Measurements from ENCODE around the gene KIF13A.
A peak's percentile ranks its signal among the peaks of the same experiment; 100 is the strongest.
"Not testable (repeated sequence)": the region's sequence is repeated elsewhere in the genome, so short reads cannot be mapped to it uniquely, and the experiment has no call there.

The KIF13A gene

GRCh38 chr6:17930321-17930993 lies 57.0 kb downstream of the KIF13A start:
- H3K4me3 ChIP-seq (ENCODE audit: low read depth, low read length): 0 out of 2 replicates have a peak overlapping the region, but pooled peaks have one; percentile 19

GRCh38 chr6:17928514-17929430 lies 58.7 kb downstream of the KIF13A start:
- no peaks in the 10 kb centered on the region for H3K27me3 ChIP-seq (ENCODE audit: control insufficient read depth, insufficient read depth, low read length)
- H3K36me3 ChIP-seq (ENCODE audit: control insufficient read depth, insufficient read depth, low read length): no peaks in the 10 kb centered on the region
- peaks cover 46% of the 10 kb centered on the region for H3K4me1 ChIP-seq (ENCODE audit: control insufficient read depth, insufficient read depth, low read length)
- H3K27ac ChIP-seq (ENCODE audit: low read depth, low read length): no peak overlapping the region
- no peak overlapping the region for H3K9ac ChIP-seq (ENCODE audit: low read depth, low read length)
- no peaks in the 10 kb centered on the region for H3K9me3 ChIP-seq (ENCODE audit: control insufficient read depth, insufficient read depth, low read length)
- no peak overlapping the region for H3K4me3 ChIP-seq (ENCODE audit: low read depth, low read length)

More at GRCh38 chr6:17930321-17930993, 57.0 kb downstream of the KIF13A start:
- H3K27ac ChIP-seq (ENCODE audit: low read depth, low read length): peak overlapping the region; percentile 63
- no peaks in the 10 kb centered on the region for H3K27me3 ChIP-seq (ENCODE audit: control insufficient read depth, insufficient read depth, low read length)
- H3K9ac ChIP-seq (ENCODE audit: low read depth, low read length): no peak overlapping the region
- peaks cover 39% of the 10 kb centered on the region for H3K4me1 ChIP-seq (ENCODE audit: control insufficient read depth, insufficient read depth, low read length)
- no peaks in the 10 kb centered on the region for H3K36me3 ChIP-seq (ENCODE audit: control insufficient read depth, insufficient read depth, low read length)
- H3K9me3 ChIP-seq (ENCODE audit: control insufficient read depth, insufficient read depth, low read length): no peaks in the 10 kb centered on the region

GRCh38 chr6:17927705-17928104 lies 59.7 kb downstream of the KIF13A start:
- Histone ChIP-seq H3K9ac (ENCODE audit: low read depth, low read length) (no peak overlapping the region), H3K27ac (ENCODE audit: low read depth, low read length) (no peak overlapping the region), H3K36me3 (ENCODE audit: control insufficient read depth, insufficient read depth, low read length) (no peaks in the 10 kb centered on the region), H3K27me3 (ENCODE audit: control insufficient read depth, insufficient read depth, low read length) (no peaks in the 10 kb centered on the region), H3K9me3 (ENCODE audit: control insufficient read depth, insufficient read depth, low read length) (no peaks in the 10 kb centered on the region), H3K4me3 (ENCODE audit: low read depth, low read length) (no peak overlapping the region), H3K4me1 (ENCODE audit: control insufficient read depth, insufficient read depth, low read length) (peaks cover 52% of the 10 kb centered on the region)

- Histone ChIP-seq H3K9me3 (ENCODE audit: control insufficient read depth, insufficient read depth, low read length) (no peaks in the 10 kb centered on the region), H3K36me3 (ENCODE audit: control insufficient read depth, insufficient read depth, low read length) (no peaks in the 10 kb centered on the region), H3K4me3 (ENCODE audit: low read depth, low read length) (no peak overlapping the region), H3K27ac (ENCODE audit: low read depth, low read length) (no peak overlapping the region), H3K27me3 (ENCODE audit: control insufficient read depth, insufficient read depth, low read length) (no peaks in the 10 kb centered on the region), H3K9ac (ENCODE audit: low read depth, low read length) (no peak overlapping the region), H3K4me1 (ENCODE audit: control insufficient read depth, insufficient read depth, low read length) (peaks cover 28% of the 10 kb centered on the region)
Measured at GRCh38 chr6:17923401-17923863, 64.0 kb downstream of the KIF13A start.

- Histone ChIP-seq H3K36me3 (ENCODE audit: control insufficient read depth, insufficient read depth, low read length) (no peaks in the 10 kb centered on the region), H3K27ac (ENCODE audit: low read depth, low read length) (no peak overlapping the region), H3K9ac (ENCODE audit: low read depth, low read length) (no peak overlapping the region), H3K9me3 (ENCODE audit: control insufficient read depth, insufficient read depth, low read length) (no peaks in the 10 kb centered on the region), H3K4me1 (ENCODE audit: control insufficient read depth, insufficient read depth, low read length) (peaks cover 33% of the 10 kb centered on the region), H3K4me3 (ENCODE audit: low read depth, low read length) (no peak overlapping the region), H3K27me3 (ENCODE audit: control insufficient read depth, insufficient read depth, low read length) (no peaks in the 10 kb centered on the region)
Measured at GRCh38 chr6:17921454-17921853, 66.0 kb downstream of the KIF13A start.

GRCh38 chr6:17919496-17919895 lies 67.9 kb downstream of the KIF13A start:
- H3K27ac ChIP-seq (ENCODE audit: low read depth, low read length): no peak overlapping the region
- H3K9ac ChIP-seq (ENCODE audit: low read depth, low read length): no peak overlapping the region
- no peaks in the 10 kb centered on the region for H3K36me3 ChIP-seq (ENCODE audit: control insufficient read depth, insufficient read depth, low read length)
- H3K4me3 ChIP-seq (ENCODE audit: low read depth, low read length): no peak overlapping the region
- H3K9me3 ChIP-seq (ENCODE audit: control insufficient read depth, insufficient read depth, low read length): no peaks in the 10 kb centered on the region
- peaks cover 33% of the 10 kb centered on the region for H3K4me1 ChIP-seq (ENCODE audit: control insufficient read depth, insufficient read depth, low read length)
- H3K27me3 ChIP-seq (ENCODE audit: control insufficient read depth, insufficient read depth, low read length): no peaks in the 10 kb centered on the region

GRCh38 chr6:17917837-17918763 lies 69.3 kb downstream of the KIF13A start:
- H3K4me3 ChIP-seq (ENCODE audit: low read depth, low read length): no peak overlapping the region
- H3K36me3 ChIP-seq (ENCODE audit: control insufficient read depth, insufficient read depth, low read length): no peaks in the 10 kb centered on the region
- H3K9ac ChIP-seq (ENCODE audit: low read depth, low read length): no peak overlapping the region
- no peaks in the 10 kb centered on the region for H3K9me3 ChIP-seq (ENCODE audit: control insufficient read depth, insufficient read depth, low read length)
- no peak overlapping the region for H3K27ac ChIP-seq (ENCODE audit: low read depth, low read length)
- no peaks in the 10 kb centered on the region for H3K27me3 ChIP-seq (ENCODE audit: control insufficient read depth, insufficient read depth, low read length)
- H3K4me1 ChIP-seq (ENCODE audit: control insufficient read depth, insufficient read depth, low read length): peaks cover 35% of the 10 kb centered on the region

GRCh38 chr6:17914651-17915050 lies 72.8 kb downstream of the KIF13A start:
- no peak overlapping the region for H3K27ac ChIP-seq (ENCODE audit: low read depth, low read length)
- no peaks in the 10 kb centered on the region for H3K27me3 ChIP-seq (ENCODE audit: control insufficient read depth, insufficient read depth, low read length)
- H3K4me3 ChIP-seq (ENCODE audit: low read depth, low read length): no peak overlapping the region
- no peaks in the 10 kb centered on the region for H3K9me3 ChIP-seq (ENCODE audit: control insufficient read depth, insufficient read depth, low read length)
- no peak overlapping the region for H3K9ac ChIP-seq (ENCODE audit: low read depth, low read length)
- peaks cover 39% of the 10 kb centered on the region for H3K4me1 ChIP-seq (ENCODE audit: control insufficient read depth, insufficient read depth, low read length)
- H3K36me3 ChIP-seq (ENCODE audit: control insufficient read depth, insufficient read depth, low read length): no peaks in the 10 kb centered on the region

- H3K36me3 ChIP-seq (ENCODE audit: control insufficient read depth, insufficient read depth, low read length): no peaks in the 10 kb centered on the region
- H3K27me3 ChIP-seq (ENCODE audit: control insufficient read depth, insufficient read depth, low read length): no peaks in the 10 kb centered on the region
- no peaks in the 10 kb centered on the region for H3K9me3 ChIP-seq (ENCODE audit: control insufficient read depth, insufficient read depth, low read length)
- peak overlapping the region; percentile 56 for H3K27ac ChIP-seq (ENCODE audit: low read depth, low read length)
- no peak overlapping the region for H3K9ac ChIP-seq (ENCODE audit: low read depth, low read length)
- H3K4me1 ChIP-seq (ENCODE audit: control insufficient read depth, insufficient read depth, low read length): peaks cover 33% of the 10 kb centered on the region
- no peak overlapping the region; the same call in 1 of the 2 replicates for H3K4me3 ChIP-seq (ENCODE audit: low read depth, low read length)
Measured at GRCh38 chr6:17912521-17912920, 74.9 kb downstream of the KIF13A start.

GRCh38 chr6:17911656-17912055 lies 75.8 kb downstream of the KIF13A start:
- H3K4me1 ChIP-seq (ENCODE audit: control insufficient read depth, insufficient read depth, low read length): peaks cover 37% of the 10 kb centered on the region
- not testable (repeated sequence) for H3K36me3 ChIP-seq (ENCODE audit: control insufficient read depth, insufficient read depth, low read length); H3K27ac ChIP-seq (ENCODE audit: low read depth, low read length); H3K4me3 ChIP-seq (ENCODE audit: low read depth, low read length); H3K9ac ChIP-seq (ENCODE audit: low read depth, low read length); H3K27me3 ChIP-seq (ENCODE audit: control insufficient read depth, insufficient read depth, low read length); H3K9me3 ChIP-seq (ENCODE audit: control insufficient read depth, insufficient read depth, low read length)

Measured in HUES48 (cell line).